SK-N-SH (cell line): ENCODE measurements around the gene PHF21A.

Source experiments
- CHD2 ChIP-seq: fragments of 150-350 bp; IDR thresholded peaks from 2 replicates; pipeline ENCODE4 v1.6.1; 2018; ENCODE audit warnings: low read length; ENCODE audit not compliant: partially characterized antibody
- CTCF ChIP-seq: fragments of 200-600 bp; sonication (generic); IDR thresholded peaks from 2 replicates; pipeline ENCODE4 v1.6.1; 2017; ENCODE audit warnings: antibody characterized with exemption, mild to moderate bottlenecking, moderate library complexity
- EP300 ChIP-seq, 2 experiments: IDR thresholded peaks; 2 replicates each; pipeline versions ENCODE4 v1.4.0 to v1.6.1; 2012; ENCODE audit warnings: borderline replicate concordance in 1 of 2, low read depth in 1 of 2, low read length in 1 of 2
- EZH2phosphoT487 ChIP-seq: fragments of 200-600 bp; sonication (generic); IDR thresholded peaks from 2 replicates; pipeline ENCODE4 v1.6.1; 2017; ENCODE audit warnings: low read depth, mixed run types, mild to moderate bottlenecking, antibody characterized with exemption, moderate library complexity, borderline replicate concordance
- GATA2 ChIP-seq: sonication (generic); formaldehyde crosslinking; IDR thresholded peaks from 2 replicates; pipeline ENCODE4 v1.5.0; 2020; ENCODE audit warnings: mild to moderate bottlenecking, missing genetic modification reagents
- MAX ChIP-seq: IDR thresholded peaks from 2 replicates; pipeline ENCODE4 v1.4.0; 2012; ENCODE audit warnings: low read depth
- MEF2A ChIP-seq: IDR thresholded peaks from 2 replicates; pipeline ENCODE4 v1.4.0; 2012; ENCODE audit warnings: low read depth, borderline replicate concordance
- PBX3 ChIP-seq: IDR thresholded peaks from 2 replicates; pipeline ENCODE4; 2012
- POLR2AphosphoS5 ChIP-seq: IDR thresholded peaks from 2 replicates; pipeline ENCODE4 v1.6.1; 2012; ENCODE audit warnings: low read depth, low read length
- RAD21 ChIP-seq: IDR thresholded peaks from 2 replicates; pipeline ENCODE4 v1.6.1; 2012; ENCODE audit warnings: mild to moderate bottlenecking, low read length
- RCOR1 ChIP-seq: fragments of 150-350 bp; IDR thresholded peaks from 2 replicates; pipeline ENCODE4 v1.6.1; 2017; ENCODE audit warnings: antibody characterized with exemption, low read length
- USF1 ChIP-seq: IDR thresholded peaks from 2 replicates; pipeline ENCODE4 v1.4.0; 2012; ENCODE audit warnings: low read depth, borderline replicate concordance
- USF2 ChIP-seq: fragments of 150-350 bp; IDR thresholded peaks from 2 replicates; pipeline ENCODE4 v1.6.1; 2017; ENCODE audit warnings: antibody characterized with exemption, low read length, low read depth, borderline replicate concordance

GRCh38 chr11:46017341-46017740, 103.9 kb downstream of the PHF21A start:
- TF ChIP-seq CTCF (no peak), RAD21 (no peak), USF2 (no peak), EZH2phosphoT487 (no peak), MAX (no peak), PBX3 (no peak), CHD2 (no peak), RCOR1 (no peak), USF1 (no peak), EP300 (IDR thresholded peaks at IDR 0.05; ENCODE audit: borderline replicate concordance in 1 of 2, low read depth in 1 of 2, low read length in 1 of 2) (no peak), POLR2AphosphoS5 (no peak), MEF2A (no peak), GATA2 (no peak)
